MM.1S (cell line): ENCODE measurements around the gene LYPD5.

ENCODE experiments used
- DNase-seq: peaks from one replicate; pipeline ENCODE4 v3.0.0-alpha.2; 2015
- H2AFZ ChIP-seq: fragments of 300-600 bp; sonication (generic); 2 replicates; pipeline ENCODE4 v1.6.0; 2016; ENCODE audit warnings: antibody characterized with exemption, low read length
- H3F3A ChIP-seq: fragments of 300-600 bp; sonication (generic); 2 replicates; pipeline ENCODE4 v1.6.1; 2016; ENCODE audit warnings: mild to moderate bottlenecking, antibody characterized with exemption, low read length, moderate library complexity, mixed read lengths; ENCODE audit not compliant: insufficient read depth
- H3K27ac ChIP-seq: fragments of 300-600 bp; sonication (generic); 2 replicates; pipeline ENCODE4 v1.5.1; 2016; ENCODE audit warnings: mild to moderate bottlenecking, low read length
- H3K27me3 ChIP-seq: fragments of 300-600 bp; sonication (generic); replicated peaks from 2 replicates; pipeline ENCODE4 v1.6.0; 2016; ENCODE audit warnings: low read length; ENCODE audit not compliant: insufficient read depth
- H3K36me3 ChIP-seq: fragments of 300-600 bp; sonication (generic); replicated peaks from 2 replicates; pipeline ENCODE4 v1.6.1; 2016; ENCODE audit warnings: mild to moderate bottlenecking, low read length, mixed read lengths; ENCODE audit not compliant: insufficient read depth
- H3K4me1 ChIP-seq: fragments of 300-600 bp; sonication (generic); 2 replicates; pipeline ENCODE4 v1.6.1; 2016; ENCODE audit warnings: low read length, mixed read lengths
- H3K4me2 ChIP-seq: fragments of 300-600 bp; sonication (generic); 2 replicates; pipeline ENCODE4 v1.6.0; 2016; ENCODE audit warnings: low read depth, low read length
- H3K4me3 ChIP-seq: fragments of 300-600 bp; sonication (generic); 2 replicates; pipeline ENCODE4 v1.5.1; 2016; ENCODE audit warnings: low read length, mixed read lengths
- H3K79me2 ChIP-seq: fragments of 300-600 bp; sonication (generic); 2 replicates; pipeline ENCODE4 v1.6.1; 2016; ENCODE audit warnings: mixed run types, low read length, mixed read lengths
- H3K9ac ChIP-seq: fragments of 300-600 bp; sonication (generic); 2 replicates; pipeline ENCODE4 v1.6.1; 2016; ENCODE audit warnings: low read length, mixed read lengths
- H3K9me2 ChIP-seq: fragments of 300-600 bp; sonication (generic); replicated peaks from 2 replicates; pipeline ENCODE4 v1.6.1; 2016; ENCODE audit warnings: mild to moderate bottlenecking, low read length, mixed read lengths; ENCODE audit not compliant: insufficient read depth
- H3K9me3 ChIP-seq: fragments of 300-600 bp; sonication (generic); replicated peaks from 2 replicates; pipeline ENCODE4 v1.6.1; 2016; ENCODE audit warnings: mild to moderate bottlenecking, low read length, mixed read lengths; ENCODE audit not compliant: insufficient read depth
- H4K20me1 ChIP-seq: fragments of 300-600 bp; sonication (generic); 2 replicates; pipeline ENCODE4 v1.6.1; 2016; ENCODE audit warnings: mild to moderate bottlenecking, low read length, moderate library complexity, mixed read lengths; ENCODE audit not compliant: insufficient read depth
- EZH2 ChIP-seq: fragments of 300-600 bp; sonication (generic); optimal IDR thresholded peaks from 2 replicates; pipeline ENCODE3; 2017; ENCODE audit warnings: low read depth, mild to moderate bottlenecking, antibody characterized with exemption, low read length, mixed read lengths
- EZH2phosphoT487 ChIP-seq: fragments of 300-600 bp; sonication (generic); IDR thresholded peaks from 2 replicates; pipeline ENCODE4 v1.6.1; 2018; ENCODE audit warnings: antibody characterized with exemption, low read length
- TF ChIP-seq, protein P1 (sequence below): fragments of 300-600 bp; sonication (generic); IDR thresholded peaks from 2 replicates; pipeline ENCODE4 v1.5.1; 2016; ENCODE audit warnings: antibody characterized with exemption, low read length, mixed read lengths

Gene LYPD5, protein sequence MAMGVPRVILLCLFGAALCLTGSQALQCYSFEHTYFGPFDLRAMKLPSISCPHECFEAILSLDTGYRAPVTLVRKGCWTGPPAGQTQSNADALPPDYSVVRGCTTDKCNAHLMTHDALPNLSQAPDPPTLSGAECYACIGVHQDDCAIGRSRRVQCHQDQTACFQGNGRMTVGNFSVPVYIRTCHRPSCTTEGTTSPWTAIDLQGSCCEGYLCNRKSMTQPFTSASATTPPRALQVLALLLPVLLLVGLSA

DNA sequence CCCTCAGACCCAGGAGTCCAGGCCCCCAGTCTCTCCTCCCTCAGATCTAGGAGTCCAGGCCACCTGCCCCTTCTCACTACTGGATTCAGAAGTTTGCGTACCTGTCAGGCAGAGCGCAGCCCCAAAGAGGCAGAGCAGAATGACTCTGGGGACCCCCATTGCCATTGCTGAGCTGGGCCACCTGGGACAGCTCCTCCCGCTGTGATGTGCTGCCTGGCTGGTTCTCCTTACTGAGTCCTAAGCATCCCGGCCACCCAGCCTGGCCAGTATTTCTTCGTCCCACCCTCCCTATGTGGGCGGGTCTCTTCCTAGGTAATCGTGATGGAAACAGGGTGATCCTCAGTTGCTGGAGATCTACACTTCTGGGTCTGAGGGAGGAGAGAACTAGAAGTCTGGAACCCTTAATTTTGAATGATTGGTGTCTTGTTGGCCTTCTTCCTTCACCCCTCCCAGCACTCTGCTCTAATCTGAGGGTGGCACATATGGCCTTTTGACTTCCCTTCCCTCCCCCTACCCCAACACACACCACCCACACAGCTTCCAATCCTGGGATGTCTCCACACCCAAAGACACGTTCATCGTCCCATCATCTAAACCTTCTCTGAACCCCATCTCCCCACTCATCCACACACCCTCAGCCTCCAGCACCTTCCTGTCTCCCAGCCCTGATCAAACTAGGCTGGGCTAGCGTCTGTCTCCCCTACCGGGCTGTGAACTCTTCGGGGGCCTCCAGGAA is at the start of gene LYPD5:
LYPD5 (minus strand) TSS at position 232 of the 736 bp plus-strand sequence; CDS start at position 165, 67 bp downstream.
- Histone ChIP-seq H3K9me2 (no peaks in the 10 kb centered on the region), H3K79me2 (no peaks in the 10 kb centered on the region), H4K20me1 (no peaks in the 10 kb centered on the region), H3K4me2 (no peak within 1 kb of the TSS), H3K27ac (no peak within 1 kb of the TSS), H3K4me3 (no peak within 1 kb of the TSS), H3K27me3 (no peaks in the 10 kb centered on the region; the same call in 1 of the 2 replicates), H3F3A (no peaks in the 10 kb centered on the region), H2AFZ (no peak within 1 kb of the TSS), H3K9ac (no peak within 1 kb of the TSS), H3K4me1 (no peaks in the 10 kb centered on the region), H3K36me3 (no peaks in the 10 kb centered on the region), H3K9me3 (no peaks in the 10 kb centered on the region)
- no peak for DNase-seq
- TF ChIP-seq, protein P1, sequence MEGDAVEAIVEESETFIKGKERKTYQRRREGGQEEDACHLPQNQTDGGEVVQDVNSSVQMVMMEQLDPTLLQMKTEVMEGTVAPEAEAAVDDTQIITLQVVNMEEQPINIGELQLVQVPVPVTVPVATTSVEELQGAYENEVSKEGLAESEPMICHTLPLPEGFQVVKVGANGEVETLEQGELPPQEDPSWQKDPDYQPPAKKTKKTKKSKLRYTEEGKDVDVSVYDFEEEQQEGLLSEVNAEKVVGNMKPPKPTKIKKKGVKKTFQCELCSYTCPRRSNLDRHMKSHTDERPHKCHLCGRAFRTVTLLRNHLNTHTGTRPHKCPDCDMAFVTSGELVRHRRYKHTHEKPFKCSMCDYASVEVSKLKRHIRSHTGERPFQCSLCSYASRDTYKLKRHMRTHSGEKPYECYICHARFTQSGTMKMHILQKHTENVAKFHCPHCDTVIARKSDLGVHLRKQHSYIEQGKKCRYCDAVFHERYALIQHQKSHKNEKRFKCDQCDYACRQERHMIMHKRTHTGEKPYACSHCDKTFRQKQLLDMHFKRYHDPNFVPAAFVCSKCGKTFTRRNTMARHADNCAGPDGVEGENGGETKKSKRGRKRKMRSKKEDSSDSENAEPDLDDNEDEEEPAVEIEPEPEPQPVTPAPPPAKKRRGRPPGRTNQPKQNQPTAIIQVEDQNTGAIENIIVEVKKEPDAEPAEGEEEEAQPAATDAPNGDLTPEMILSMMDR = no peak
- no peak for TF ChIP-seq EZH2
- TF ChIP-seq EZH2phosphoT487 = no peak

- Histone ChIP-seq H3K4me3 (no peak overlapping the region), H3F3A (no peaks in the 10 kb centered on the region), H2AFZ (no peak overlapping the region), H3K9me3 (no peaks in the 10 kb centered on the region), H3K36me3 (0 out of 2 replicates have a peak, but pooled peaks cover 3% of the 10 kb centered on the region), H3K79me2 (no peaks in the 10 kb centered on the region), H3K4me1 (no peaks in the 10 kb centered on the region), H3K27ac (no peak overlapping the region), H3K4me2 (no peak overlapping the region), H4K20me1 (no peaks in the 10 kb centered on the region), H3K9me2 (no peaks in the 10 kb centered on the region), H3K9ac (no peak overlapping the region), H3K27me3 (no peaks in the 10 kb centered on the region)
- TF ChIP-seq EZH2phosphoT487 (no peak), EZH2 (no peak)
- TF ChIP-seq, protein P1 = no peak
- DNase-seq = no peak
Measured at GRCh38 chr19:43848821-43849220, 46.6 kb upstream of the LYPD5 start.

- no peak overlapping the region for H3K4me3 ChIP-seq
- DNase-seq = no peak
- H3K4me1 ChIP-seq = no peaks in the 10 kb centered on the region
- no peaks in the 10 kb centered on the region for H3F3A ChIP-seq
- H3K79me2 ChIP-seq = no peaks in the 10 kb centered on the region
- no peak overlapping the region for H2AFZ ChIP-seq
- H3K9me2 ChIP-seq = no peaks in the 10 kb centered on the region
- H3K9me3 ChIP-seq = no peaks in the 10 kb centered on the region
- no peak overlapping the region for H3K4me2 ChIP-seq
- no peaks in the 10 kb centered on the region for H3K27me3 ChIP-seq
- H4K20me1 ChIP-seq = no peaks in the 10 kb centered on the region
- H3K9ac ChIP-seq = no peak overlapping the region
- H3K27ac ChIP-seq = no peak overlapping the region
- TF ChIP-seq EZH2 (no peak), EZH2phosphoT487 (no peak)
- TF ChIP-seq, protein P1 = no peak
- H3K36me3 ChIP-seq = 0 out of 2 replicates have a peak, but pooled peaks cover 3% of the 10 kb centered on the region
Measured at GRCh38 chr19:43847884-43848283, 45.6 kb upstream of the LYPD5 start.
